Mucosa of descending colon (tissue), 3 donors: ENCODE results near the gene KIAA1755. TPM values are rescaled to one million over a fixed set of nuclear protein-coding genes. Genes with fewer than 3 reads are reported as not detected.

Experiments used
- ATAC-seq: fragments of 200-7000 bp; cut with Tn5 transposase; one replicate; pipeline ENCODE4 v1.9.1; 2020; ENCODE audit warnings: mild to moderate bottlenecking, moderate library complexity
- DNase-seq, 3 donors: peaks; one replicate each; pipeline ENCODE4 v3.0.0-alpha.2; 2020
- H3K36me3 ChIP-seq: fragments of 200-600 bp; one replicate; pipeline ENCODE4 v1.8.0; 2021; ENCODE audit warnings: low read depth, mild to moderate bottlenecking
- H3K4me1 ChIP-seq: fragments of 200-600 bp; one replicate; pipeline ENCODE4 v1.8.0; 2021; ENCODE audit warnings: low read depth, mild to moderate bottlenecking
- H3K4me3 ChIP-seq: fragments of 200-600 bp; one replicate; pipeline ENCODE4 v1.8.0; 2021; ENCODE audit warnings: mild to moderate bottlenecking
- H3K9me3 ChIP-seq: fragments of 200-600 bp; one replicate; pipeline ENCODE4 v1.8.0; 2021; ENCODE audit warnings: mild to moderate bottlenecking
- intact Hi-C, 2 donors: fragments of 100-400 bp; cut with DNase I in 1 of 2; cut with micrococcal nuclease in 1 of 2; formaldehyde crosslinking; loops; one replicate each; pipeline versions ENCODE4 v1.11.0 to v1.11.1; 2022; cut with DNase I, micrococcal nuclease
- total RNA-seq, 3 donors: library from RNA; stranded (reverse); fragmentation: NEBNext Ultra II Directional in 2 of 3; extraction: Animal tissue kit (Norgen Biotek cat#: 25700) in 2 of 3; gene quantifications; one replicate each; pipeline versions ENCODE4 v1.2.1 to v1.2.4, GENCODE V29; 2021 to 2023
- TF ChIP-seq, protein P1 (sequence below): fragments of 200-600 bp; IDR thresholded peaks from one replicate; pipeline ENCODE4 v1.8.0; 2022; ENCODE audit warnings: antibody characterized with exemption, mild to moderate bottlenecking
- donor health status: DM: no; HTN: no; CAD: no; lungs with moderate emphysema.
- donor health status: DM: no; HTN: no; CAD: no.
- donor health status: DM: no; HTN: yes; CAD: no.

The KIAA1755 gene
- total RNA-seq, 3 donors from 2014 or later: 1.2 to 22.4 (median 3.4) TPM

GRCh38 chr20:38222231-38222922 lies 38.2 kb downstream of the KIAA1755 start:
- Histone ChIP-seq H3K9me3 (no peaks in the 10 kb centered on the region), H3K4me3 (no peak overlapping the region), H3K4me1 (no peaks in the 10 kb centered on the region), H3K36me3 (no peaks in the 10 kb centered on the region)
- peak; percentile 82 for ATAC-seq
- intact Hi-C loops: loop anchor here (5.0 to 10.0 kb wide), 4 partner anchors 92 to 660 kb away; no protein-coding TSS in a partner anchor
- TF ChIP-seq, protein P1, sequence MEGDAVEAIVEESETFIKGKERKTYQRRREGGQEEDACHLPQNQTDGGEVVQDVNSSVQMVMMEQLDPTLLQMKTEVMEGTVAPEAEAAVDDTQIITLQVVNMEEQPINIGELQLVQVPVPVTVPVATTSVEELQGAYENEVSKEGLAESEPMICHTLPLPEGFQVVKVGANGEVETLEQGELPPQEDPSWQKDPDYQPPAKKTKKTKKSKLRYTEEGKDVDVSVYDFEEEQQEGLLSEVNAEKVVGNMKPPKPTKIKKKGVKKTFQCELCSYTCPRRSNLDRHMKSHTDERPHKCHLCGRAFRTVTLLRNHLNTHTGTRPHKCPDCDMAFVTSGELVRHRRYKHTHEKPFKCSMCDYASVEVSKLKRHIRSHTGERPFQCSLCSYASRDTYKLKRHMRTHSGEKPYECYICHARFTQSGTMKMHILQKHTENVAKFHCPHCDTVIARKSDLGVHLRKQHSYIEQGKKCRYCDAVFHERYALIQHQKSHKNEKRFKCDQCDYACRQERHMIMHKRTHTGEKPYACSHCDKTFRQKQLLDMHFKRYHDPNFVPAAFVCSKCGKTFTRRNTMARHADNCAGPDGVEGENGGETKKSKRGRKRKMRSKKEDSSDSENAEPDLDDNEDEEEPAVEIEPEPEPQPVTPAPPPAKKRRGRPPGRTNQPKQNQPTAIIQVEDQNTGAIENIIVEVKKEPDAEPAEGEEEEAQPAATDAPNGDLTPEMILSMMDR: peak; percentile 84
- peak in 2 of 3 donors; percentile 70 to 82 for DNase-seq

DNA sequence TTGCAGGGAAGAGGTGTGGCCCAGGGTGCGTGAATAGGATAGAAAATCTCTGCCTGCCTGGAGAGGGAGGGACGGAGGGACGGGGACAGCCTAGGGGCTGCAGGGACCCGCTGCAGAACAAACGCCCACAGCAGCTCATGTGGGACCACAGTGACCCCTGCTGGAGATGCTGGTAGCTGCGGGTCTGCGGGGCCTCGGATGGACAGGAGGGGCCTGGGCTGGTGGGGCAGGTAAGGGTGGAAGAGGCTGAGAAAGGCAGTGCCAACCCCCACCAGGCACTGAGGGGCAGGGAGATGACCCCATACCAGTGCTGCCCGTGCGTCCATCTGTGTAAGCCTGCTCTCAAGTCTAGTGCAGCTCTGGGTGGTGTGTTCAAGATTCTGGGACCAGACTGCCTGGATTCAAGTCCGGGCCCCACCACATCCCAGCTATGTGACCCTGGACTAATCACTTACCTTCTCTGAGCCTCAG lies 39.4 kb downstream of the KIAA1755 start:
- no peaks in the 10 kb centered on the region for H3K36me3 ChIP-seq
- TF ChIP-seq, protein P1: peak; percentile 69
- intact Hi-C loops: loop anchor here (5.0 to 10.0 kb wide), 4 partner anchors 94 to 659 kb away; no protein-coding TSS in a partner anchor
- H3K4me3 ChIP-seq: no peak overlapping the region
- ATAC-seq (peak; percentile 74), DNase-seq (peak; percentile 60 to 78 (median 73))
- H3K9me3 ChIP-seq: no peaks in the 10 kb centered on the region
- no peaks in the 10 kb centered on the region for H3K4me1 ChIP-seq

GRCh38 chr20:38220587-38221118 lies 39.9 kb downstream of the KIAA1755 start:
- no peak for ATAC-seq
- intact Hi-C loops: loop anchor here (5.0 to 10.0 kb wide), 4 partner anchors 94 to 658 kb away; no protein-coding TSS in a partner anchor
- Histone ChIP-seq H3K4me1 (no peaks in the 10 kb centered on the region), H3K9me3 (no peaks in the 10 kb centered on the region), H3K36me3 (no peaks in the 10 kb centered on the region), H3K4me3 (no peak overlapping the region)
- no peak for DNase-seq
- TF ChIP-seq, protein P1: no peak

- intact Hi-C loops: no loop called here
- TF ChIP-seq, protein P1: no peak
- Histone ChIP-seq H3K4me1 (no peaks in the 10 kb centered on the region), H3K36me3 (no peaks in the 10 kb centered on the region), H3K9me3 (no peaks in the 10 kb centered on the region), H3K4me3 (no peak overlapping the region)
- ATAC-seq (no peak), DNase-seq (no peak)
Measured at GRCh38 chr20:38219006-38219950, 41.3 kb downstream of the KIAA1755 start.

- Histone ChIP-seq H3K36me3 (no peaks in the 10 kb centered on the region), H3K9me3 (no peaks in the 10 kb centered on the region), H3K4me3 (no peak overlapping the region), H3K4me1 (no peaks in the 10 kb centered on the region)
- DNase-seq (no peak), ATAC-seq (no peak)
- intact Hi-C loops: no loop called here
- TF ChIP-seq, protein P1: no peak
Measured at GRCh38 chr20:38218566-38218885, 42.0 kb downstream of the KIAA1755 start.
